SK-N-MC (cell line): ENCODE data around the gene LENEP.

Experiments
- EZH2 ChIP-seq: fragments of 200-600 bp; sonication (generic); IDR thresholded peaks from one replicate; pipeline ENCODE4 v1.6.1; 2017; ENCODE audit warnings: antibody characterized with exemption
- FOXP2 ChIP-seq: optimal IDR thresholded peaks from 2 replicates; pipeline ENCODE3; 2011; ENCODE audit warnings: mild to moderate bottlenecking, moderate library complexity; ENCODE audit not compliant: insufficient read depth; ENCODE audit errors: extremely low read length, control extremely low read depth
- POLR2AphosphoS5 ChIP-seq: IDR thresholded peaks from 2 replicates; pipeline ENCODE4 v1.6.1; 2012; ENCODE audit warnings: mild to moderate bottlenecking, low read depth, low read length, borderline replicate concordance

- no peak for TF ChIP-seq EZH2
- no peak for TF ChIP-seq POLR2AphosphoS5
- TF ChIP-seq FOXP2: no peak
Measured at GRCh38 chr1:155030243-155030795, 36.9 kb downstream of the LENEP start.
